PFSK-1 (cell line): ENCODE results near the gene CRISPLD2.

Experiments
- POLR2AphosphoS5 ChIP-seq: IDR thresholded peaks from 2 replicates; pipeline ENCODE4 v1.6.1; 2012; ENCODE audit warnings: low read depth, mild to moderate bottlenecking, control low read depth, low read length, moderate library complexity
- SIN3A ChIP-seq: IDR thresholded peaks from 2 replicates; pipeline ENCODE4 v1.6.1; 2012; ENCODE audit warnings: mild to moderate bottlenecking, low read length, moderate library complexity, borderline replicate concordance; ENCODE audit not compliant: insufficient read depth
- TAF1 ChIP-seq: IDR thresholded peaks from 2 replicates; pipeline ENCODE4 v1.6.1; 2012; ENCODE audit warnings: low read length, control low read depth, borderline replicate concordance; ENCODE audit not compliant: insufficient read depth
- TF ChIP-seq, protein P1 (sequence below), 2 experiments: IDR thresholded peaks; 2 replicates each; pipeline versions ENCODE4 v1.6.1 to v1.8.0; 2011 to 2012; ENCODE audit warnings: low read depth in 2 of 2, low read length in 2 of 2, control low read depth in 1 of 2, inconsistent platforms in 1 of 2, mild to moderate bottlenecking in 1 of 2, moderate library complexity in 1 of 2; ENCODE audit not compliant: insufficient read depth in 1 of 2

GRCh38 chr16:84832488-84833143 is 12.8 kb downstream of the CRISPLD2 start:
- TF ChIP-seq POLR2AphosphoS5 (no peak), TAF1 (no peak), SIN3A (no peak)
- TF ChIP-seq, protein P1, sequence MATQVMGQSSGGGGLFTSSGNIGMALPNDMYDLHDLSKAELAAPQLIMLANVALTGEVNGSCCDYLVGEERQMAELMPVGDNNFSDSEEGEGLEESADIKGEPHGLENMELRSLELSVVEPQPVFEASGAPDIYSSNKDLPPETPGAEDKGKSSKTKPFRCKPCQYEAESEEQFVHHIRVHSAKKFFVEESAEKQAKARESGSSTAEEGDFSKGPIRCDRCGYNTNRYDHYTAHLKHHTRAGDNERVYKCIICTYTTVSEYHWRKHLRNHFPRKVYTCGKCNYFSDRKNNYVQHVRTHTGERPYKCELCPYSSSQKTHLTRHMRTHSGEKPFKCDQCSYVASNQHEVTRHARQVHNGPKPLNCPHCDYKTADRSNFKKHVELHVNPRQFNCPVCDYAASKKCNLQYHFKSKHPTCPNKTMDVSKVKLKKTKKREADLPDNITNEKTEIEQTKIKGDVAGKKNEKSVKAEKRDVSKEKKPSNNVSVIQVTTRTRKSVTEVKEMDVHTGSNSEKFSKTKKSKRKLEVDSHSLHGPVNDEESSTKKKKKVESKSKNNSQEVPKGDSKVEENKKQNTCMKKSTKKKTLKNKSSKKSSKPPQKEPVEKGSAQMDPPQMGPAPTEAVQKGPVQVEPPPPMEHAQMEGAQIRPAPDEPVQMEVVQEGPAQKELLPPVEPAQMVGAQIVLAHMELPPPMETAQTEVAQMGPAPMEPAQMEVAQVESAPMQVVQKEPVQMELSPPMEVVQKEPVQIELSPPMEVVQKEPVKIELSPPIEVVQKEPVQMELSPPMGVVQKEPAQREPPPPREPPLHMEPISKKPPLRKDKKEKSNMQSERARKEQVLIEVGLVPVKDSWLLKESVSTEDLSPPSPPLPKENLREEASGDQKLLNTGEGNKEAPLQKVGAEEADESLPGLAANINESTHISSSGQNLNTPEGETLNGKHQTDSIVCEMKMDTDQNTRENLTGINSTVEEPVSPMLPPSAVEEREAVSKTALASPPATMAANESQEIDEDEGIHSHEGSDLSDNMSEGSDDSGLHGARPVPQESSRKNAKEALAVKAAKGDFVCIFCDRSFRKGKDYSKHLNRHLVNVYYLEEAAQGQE (IDR thresholded peaks at IDR 0.05; ENCODE audit: insufficient read depth in 1 of 2, low read depth in 2 of 2, low read length in 2 of 2) = no peak
